ENCODE measurements around the gene BCL10.

BCL10 gene

GRCh38 chr1:85297538-85297854 lies 21.1 kb upstream of the BCL10 start:
- TF ChIP-seq, protein P1, sequence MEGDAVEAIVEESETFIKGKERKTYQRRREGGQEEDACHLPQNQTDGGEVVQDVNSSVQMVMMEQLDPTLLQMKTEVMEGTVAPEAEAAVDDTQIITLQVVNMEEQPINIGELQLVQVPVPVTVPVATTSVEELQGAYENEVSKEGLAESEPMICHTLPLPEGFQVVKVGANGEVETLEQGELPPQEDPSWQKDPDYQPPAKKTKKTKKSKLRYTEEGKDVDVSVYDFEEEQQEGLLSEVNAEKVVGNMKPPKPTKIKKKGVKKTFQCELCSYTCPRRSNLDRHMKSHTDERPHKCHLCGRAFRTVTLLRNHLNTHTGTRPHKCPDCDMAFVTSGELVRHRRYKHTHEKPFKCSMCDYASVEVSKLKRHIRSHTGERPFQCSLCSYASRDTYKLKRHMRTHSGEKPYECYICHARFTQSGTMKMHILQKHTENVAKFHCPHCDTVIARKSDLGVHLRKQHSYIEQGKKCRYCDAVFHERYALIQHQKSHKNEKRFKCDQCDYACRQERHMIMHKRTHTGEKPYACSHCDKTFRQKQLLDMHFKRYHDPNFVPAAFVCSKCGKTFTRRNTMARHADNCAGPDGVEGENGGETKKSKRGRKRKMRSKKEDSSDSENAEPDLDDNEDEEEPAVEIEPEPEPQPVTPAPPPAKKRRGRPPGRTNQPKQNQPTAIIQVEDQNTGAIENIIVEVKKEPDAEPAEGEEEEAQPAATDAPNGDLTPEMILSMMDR (IDR thresholded peaks at IDR 0.05; ENCODE audit: unreplicated experiment in 3 of 3), result no peak
- H3K27me3 Mint-ChIP-seq (ENCODE audit: low read depth), result no peaks in the 10 kb centered on the region
- H3K36me3 Mint-ChIP-seq (ENCODE audit: low read depth), result no peaks in the 10 kb centered on the region
- no peaks in the 10 kb centered on the region for H3K9me3 Mint-ChIP-seq
- peak overlapping the region; percentile 19 to 64 (median 52) for H3K27ac Mint-ChIP-seq
- H3K4me1 Mint-ChIP-seq, result peaks cover 24% of the 10 kb centered on the region
- peak overlapping the region in 1 of 3 experiments; percentile 1 for H3K4me3 Mint-ChIP-seq

DNA sequence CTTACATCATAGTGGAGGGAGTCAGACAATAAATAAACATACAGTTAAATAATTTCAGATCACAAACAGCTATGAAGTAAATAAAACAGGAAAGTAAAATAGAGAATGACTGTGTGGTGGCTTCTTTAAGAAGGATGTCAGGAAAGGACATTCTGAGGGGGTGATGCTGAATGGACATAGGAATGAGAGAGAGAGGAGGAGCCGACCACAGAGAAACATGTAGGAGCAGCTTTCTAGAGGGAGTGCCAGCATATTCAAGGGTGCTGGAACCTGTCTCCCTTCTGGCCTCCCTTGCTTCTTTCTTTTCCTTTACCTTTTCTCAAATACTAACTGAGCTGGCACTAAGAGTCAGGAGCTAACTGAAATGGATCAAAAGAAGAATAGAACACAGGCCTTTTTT lies 20.5 kb upstream of the BCL10 start:
- Mint-ChIP-seq H3K27ac (peak overlapping the region in 2 of 3 experiments; percentile 19 to 52), H3K4me3 (no peak overlapping the region), H3K27me3 (ENCODE audit: low read depth) (no peaks in the 10 kb centered on the region), H3K36me3 (ENCODE audit: low read depth) (no peaks in the 10 kb centered on the region), H3K9me3 (no peaks in the 10 kb centered on the region), H3K4me1 (peaks cover 24% of the 10 kb centered on the region)
- TF ChIP-seq, protein P1 (IDR thresholded peaks at IDR 0.05; ENCODE audit: unreplicated experiment in 3 of 3), result no peak

DNA sequence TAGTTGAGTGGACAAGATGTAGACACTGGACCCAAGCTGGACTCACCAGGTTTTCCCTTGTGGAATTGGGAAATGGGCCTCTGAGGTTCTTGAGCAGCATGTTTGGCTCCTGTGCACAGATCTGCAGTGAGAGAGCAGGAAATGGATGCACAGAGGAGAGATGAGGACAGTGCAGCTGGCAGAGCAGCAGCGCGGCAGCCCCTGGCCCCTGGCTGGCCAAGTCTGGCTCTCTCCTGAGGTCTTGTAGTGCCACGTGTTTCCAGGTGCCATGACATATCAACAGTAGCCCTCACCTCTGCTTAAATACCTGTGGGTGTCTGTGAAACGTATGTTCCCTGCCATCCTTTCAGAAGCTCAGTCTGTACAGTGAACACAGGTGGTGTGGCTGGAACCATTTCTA lies 19.2 kb upstream of the BCL10 start:
- H3K4me1 Mint-ChIP-seq, result peaks cover 24% of the 10 kb centered on the region
- H3K27ac Mint-ChIP-seq, result no peak overlapping the region
- H3K4me3 Mint-ChIP-seq, result no peak overlapping the region
- H3K36me3 Mint-ChIP-seq (ENCODE audit: low read depth), result no peaks in the 10 kb centered on the region
- H3K9me3 Mint-ChIP-seq, result no peaks in the 10 kb centered on the region
- TF ChIP-seq, protein P1 (IDR thresholded peaks at IDR 0.05; ENCODE audit: unreplicated experiment in 3 of 3), result no peak
- H3K27me3 Mint-ChIP-seq (ENCODE audit: low read depth), result no peaks in the 10 kb centered on the region

DNA sequence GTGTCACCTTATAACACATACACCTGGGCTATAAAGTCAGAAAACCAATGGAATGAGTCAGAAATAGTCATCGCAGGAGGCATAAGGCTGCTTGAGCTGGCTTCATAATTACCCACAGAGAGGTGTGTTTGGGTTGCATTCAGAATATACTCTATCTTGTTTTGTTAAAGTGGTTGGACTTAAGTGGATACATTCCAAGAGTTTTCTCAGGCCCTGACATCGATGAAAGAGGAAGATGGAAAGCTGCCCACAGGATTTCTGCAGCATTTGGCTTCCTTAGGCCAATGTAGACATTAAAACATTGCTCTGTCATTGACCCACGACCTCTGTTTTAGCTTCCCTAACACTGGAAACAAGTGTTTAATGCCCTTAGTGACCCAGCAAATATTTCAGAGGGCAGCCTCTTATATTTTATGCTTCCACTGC lies 18.6 kb upstream of the BCL10 start:
- H3K9me3 Mint-ChIP-seq, result no peaks in the 10 kb centered on the region
- no peak overlapping the region for H3K27ac Mint-ChIP-seq
- H3K4me1 Mint-ChIP-seq, result peaks cover 24% of the 10 kb centered on the region
- TF ChIP-seq, protein P1 (IDR thresholded peaks at IDR 0.05; ENCODE audit: unreplicated experiment in 3 of 3), result no peak
- H3K27me3 Mint-ChIP-seq (ENCODE audit: low read depth), result no peaks in the 10 kb centered on the region
- no peaks in the 10 kb centered on the region for H3K36me3 Mint-ChIP-seq (ENCODE audit: low read depth)
- H3K4me3 Mint-ChIP-seq, result no peak overlapping the region

DNA sequence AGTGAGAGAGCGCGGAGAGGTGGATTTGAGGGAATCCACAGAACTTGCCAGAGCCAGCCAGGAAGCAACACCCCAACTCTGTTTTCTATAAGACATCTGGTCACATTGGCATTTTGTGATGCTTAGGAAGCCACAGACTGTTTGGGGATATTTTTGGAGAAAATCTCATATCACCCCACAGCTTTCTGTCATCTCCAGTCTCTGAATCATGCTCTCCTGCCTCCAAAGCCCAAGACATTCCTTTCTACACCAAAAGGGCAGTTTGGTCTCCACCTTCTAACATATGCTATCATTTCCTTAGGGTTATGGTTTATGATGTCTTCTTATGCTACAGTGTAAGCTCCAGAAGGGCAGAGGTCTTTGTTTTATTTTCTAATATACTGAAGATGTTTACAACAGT lies 14.4 kb upstream of the BCL10 start:
- Mint-ChIP-seq H3K27me3 (ENCODE audit: low read depth) (no peaks in the 10 kb centered on the region), H3K36me3 (ENCODE audit: low read depth) (no peaks in the 10 kb centered on the region), H3K9me3 (no peaks in the 10 kb centered on the region), H3K4me3 (no peak overlapping the region), H3K27ac (no peak overlapping the region), H3K4me1 (peaks cover 7% of the 10 kb centered on the region)
- TF ChIP-seq, protein P1 (IDR thresholded peaks at IDR 0.05; ENCODE audit: unreplicated experiment in 3 of 3), result no peak

DNA sequence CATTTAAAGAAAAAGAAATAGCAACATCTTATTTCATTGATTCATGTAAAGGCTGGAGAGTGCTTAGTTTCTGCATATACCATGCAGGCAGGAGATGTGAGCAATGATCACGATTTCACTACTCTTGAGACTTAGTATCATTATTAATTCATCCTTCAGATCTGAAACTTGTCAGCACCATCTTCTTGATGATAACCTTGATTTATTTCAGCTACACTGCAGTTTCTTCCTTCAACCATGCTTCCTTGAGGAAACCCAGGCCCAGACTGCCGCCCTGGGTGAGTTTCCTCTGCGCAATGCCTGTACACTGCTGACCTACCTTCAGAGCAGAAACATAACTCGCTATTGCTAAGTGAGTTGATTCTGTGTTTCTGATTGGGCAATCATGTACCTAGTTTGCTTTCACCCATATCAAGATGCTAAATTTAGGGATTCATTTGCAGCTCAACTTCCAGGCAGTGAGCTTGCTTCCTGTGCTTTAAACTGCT lies 13.5 kb upstream of the BCL10 start:
- no peak overlapping the region for H3K4me3 Mint-ChIP-seq
- H3K9me3 Mint-ChIP-seq, result no peaks in the 10 kb centered on the region
- TF ChIP-seq, protein P1 (IDR thresholded peaks at IDR 0.05; ENCODE audit: unreplicated experiment in 3 of 3), result no peak
- H3K36me3 Mint-ChIP-seq (ENCODE audit: low read depth), result no peaks in the 10 kb centered on the region
- peaks cover 2% of the 10 kb centered on the region for H3K4me1 Mint-ChIP-seq
- no peak overlapping the region for H3K27ac Mint-ChIP-seq
- H3K27me3 Mint-ChIP-seq (ENCODE audit: low read depth), result no peaks in the 10 kb centered on the region
